ENCODE data around the gene CCDC9B. TPM values are rescaled to one million over a fixed set of nuclear protein-coding genes. Genes with fewer than 3 reads are reported as not detected.

The CCDC9B gene
- polyA plus RNA-seq, 2 donors, result 21.1 to 58.1 TPM

DNA sequence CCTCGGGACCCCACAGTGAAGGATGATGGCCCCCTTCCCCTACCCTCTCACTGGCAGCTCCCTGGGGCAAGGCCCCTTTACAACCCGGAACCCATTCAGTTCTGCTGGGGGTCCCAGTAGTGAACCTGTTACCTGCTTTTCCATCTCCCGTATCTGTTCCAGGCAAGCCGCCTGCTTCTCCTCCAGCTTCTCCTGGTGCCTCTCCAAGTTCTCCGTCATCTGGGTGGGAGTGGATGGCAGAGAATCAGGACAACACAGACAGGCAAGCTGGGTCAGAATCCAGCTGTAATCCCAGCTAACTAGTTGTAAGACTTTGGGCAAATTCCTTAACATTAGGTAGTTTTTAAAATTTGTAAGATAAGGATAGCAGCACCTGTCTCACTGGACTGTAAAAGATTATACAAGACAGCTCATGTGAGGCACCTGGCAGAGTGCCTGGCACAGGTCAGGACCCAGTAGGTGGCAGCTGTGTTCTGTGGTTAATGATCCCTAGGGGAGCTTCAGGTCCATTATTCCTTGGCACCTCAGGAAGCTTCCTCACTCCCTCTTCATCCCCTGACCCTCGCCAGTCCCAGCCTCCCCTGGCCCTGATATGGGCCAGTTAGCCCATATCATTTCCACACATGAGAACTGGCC lies 51.5 kb downstream of the CCDC9B start:
- peaks cover 0 to 3% of the 10 kb centered on the region in 2 donors for H3K4me1 ChIP-seq (ENCODE audit: control insufficient read depth in 2 of 2, insufficient read depth in 2 of 2, low read length in 1 of 2)
- no peak overlapping the region for H3K4me3 ChIP-seq (ENCODE audit: low read depth in 1 of 2, low read length in 2 of 2)
- no peak overlapping the region for H3K27ac ChIP-seq (ENCODE audit: low read depth in 2 of 2, low read length in 1 of 2)
- H3K36me3 ChIP-seq (ENCODE audit: control insufficient read depth in 2 of 2, insufficient read depth in 2 of 2, low read length in 1 of 2), result no peaks in the 10 kb centered on the region
- WGBS, 2 donors, result 61 to 69% methylated on average over 6 of the region's 6 CpGs
- no peaks in the 10 kb centered on the region for H3K27me3 ChIP-seq (ENCODE audit: control insufficient read depth in 1 of 2, insufficient read depth in 2 of 2, low read length in 2 of 2)
- no peaks in the 10 kb centered on the region for H3K9me3 ChIP-seq (ENCODE audit: control insufficient read depth in 2 of 2, insufficient read depth in 1 of 2, low read depth in 1 of 2, low read length in 1 of 2)

DNA sequence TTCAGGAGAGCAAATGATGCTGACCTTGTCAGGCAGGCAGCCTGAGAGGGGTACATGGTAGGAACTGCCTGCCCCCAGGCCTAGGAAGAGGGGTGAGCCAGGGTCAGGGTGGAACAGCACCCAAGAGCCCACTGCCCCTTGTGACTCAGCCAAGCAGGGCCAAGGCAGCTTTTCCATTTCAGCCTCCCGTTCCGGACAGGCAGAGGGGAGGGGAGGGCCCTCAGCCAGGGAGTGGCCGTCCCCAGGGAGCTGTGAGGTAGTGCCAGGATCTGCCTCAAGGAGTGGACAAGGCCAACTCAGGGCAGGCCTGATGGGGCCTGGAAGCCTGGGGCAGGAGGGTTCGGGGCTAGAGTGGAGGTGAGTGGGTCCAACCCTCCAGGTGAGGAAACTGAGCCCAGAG lies 52.8 kb downstream of the CCDC9B start:
- Histone ChIP-seq H3K4me3 (ENCODE audit: low read depth in 1 of 2, low read length in 2 of 2) (no peak overlapping the region), H3K9me3 (ENCODE audit: control insufficient read depth in 2 of 2, insufficient read depth in 1 of 2, low read depth in 1 of 2, low read length in 1 of 2) (no peaks in the 10 kb centered on the region), H3K4me1 (ENCODE audit: control insufficient read depth in 2 of 2, insufficient read depth in 2 of 2, low read length in 1 of 2) (peaks cover 0 to 5% of the 10 kb centered on the region in 2 donors), H3K27me3 (ENCODE audit: control insufficient read depth in 1 of 2, insufficient read depth in 2 of 2, low read length in 2 of 2) (peaks cover 0 to 7% of the 10 kb centered on the region in 2 donors), H3K27ac (ENCODE audit: low read depth in 2 of 2, low read length in 1 of 2) (no peak overlapping the region), H3K36me3 (ENCODE audit: control insufficient read depth in 2 of 2, insufficient read depth in 2 of 2, low read length in 1 of 2) (no peaks in the 10 kb centered on the region)
- WGBS, 2 donors, result 81 to 85% methylated on average over 4 of the region's 4 CpGs

DNA sequence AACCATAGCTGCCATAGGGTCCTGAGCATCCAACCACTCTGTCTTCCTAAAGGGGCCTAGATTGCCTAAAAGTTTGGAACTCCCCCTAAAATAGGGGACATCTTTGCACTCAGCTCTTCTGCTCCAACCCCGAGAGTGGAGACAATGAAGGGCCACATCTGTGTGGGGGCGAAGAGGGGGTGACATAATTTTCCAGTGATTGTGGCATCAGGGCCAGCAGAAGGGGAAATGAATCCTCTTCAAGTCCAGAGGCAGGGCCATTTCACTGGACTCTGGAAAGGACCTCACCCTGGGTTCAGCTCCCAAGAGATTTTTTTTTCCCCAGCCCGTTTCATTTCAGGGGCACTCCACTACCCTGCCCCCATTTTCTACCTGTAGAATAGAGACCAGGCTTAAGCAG lies 53.2 kb downstream of the CCDC9B start:
- H3K4me1 ChIP-seq (ENCODE audit: control insufficient read depth in 2 of 2, insufficient read depth in 2 of 2, low read length in 1 of 2), result peaks cover 0 to 9% of the 10 kb centered on the region in 2 donors
- 89 to 92% methylated on average over 3 of the region's 3 CpGs for WGBS, 2 donors
- H3K27me3 ChIP-seq (ENCODE audit: control insufficient read depth in 1 of 2, insufficient read depth in 2 of 2, low read length in 2 of 2), result peaks cover 0 to 7% of the 10 kb centered on the region in 2 donors
- no peak overlapping the region for H3K4me3 ChIP-seq (ENCODE audit: low read depth in 1 of 2, low read length in 2 of 2)
- H3K9me3 ChIP-seq (ENCODE audit: control insufficient read depth in 2 of 2, insufficient read depth in 1 of 2, low read depth in 1 of 2, low read length in 1 of 2), result no peaks in the 10 kb centered on the region
- H3K36me3 ChIP-seq (ENCODE audit: control insufficient read depth in 2 of 2, insufficient read depth in 2 of 2, low read length in 1 of 2), result no peaks in the 10 kb centered on the region
- no peak overlapping the region for H3K27ac ChIP-seq (ENCODE audit: low read depth in 2 of 2, low read length in 1 of 2)

DNA sequence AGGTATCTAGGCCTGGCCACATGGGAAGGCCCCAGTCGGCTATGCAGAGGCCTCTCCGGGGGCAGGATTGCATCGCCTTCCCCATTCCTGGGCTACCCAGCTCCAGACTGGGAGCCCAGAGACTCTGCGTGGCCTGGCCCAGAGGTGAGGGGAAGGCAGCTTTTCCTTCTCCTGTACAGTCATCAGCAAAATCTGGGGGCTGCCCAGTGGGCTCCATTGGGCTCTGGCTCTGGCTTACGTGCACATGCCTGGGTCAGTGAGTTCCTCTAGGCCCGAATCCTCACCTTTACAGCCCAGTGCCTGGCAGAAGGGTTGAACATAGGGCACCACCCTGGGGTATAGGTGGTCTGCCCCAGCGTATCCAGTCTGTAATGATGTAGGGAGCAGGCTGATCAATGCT lies 53.9 kb downstream of the CCDC9B start:
- H3K27me3 ChIP-seq (ENCODE audit: control insufficient read depth in 1 of 2, insufficient read depth in 2 of 2, low read length in 2 of 2), result peaks cover 0 to 7% of the 10 kb centered on the region in 2 donors
- H3K4me3 ChIP-seq (ENCODE audit: low read depth in 1 of 2, low read length in 2 of 2), result no peak overlapping the region
- no peak overlapping the region for H3K27ac ChIP-seq (ENCODE audit: low read depth in 2 of 2, low read length in 1 of 2)
- peaks cover 5 to 15% of the 10 kb centered on the region in 2 donors for H3K4me1 ChIP-seq (ENCODE audit: control insufficient read depth in 2 of 2, insufficient read depth in 2 of 2, low read length in 1 of 2)
- WGBS, 2 donors, result 81 to 84% methylated on average over 7 of the region's 7 CpGs
- H3K36me3 ChIP-seq (ENCODE audit: control insufficient read depth in 2 of 2, insufficient read depth in 2 of 2, low read length in 1 of 2), result no peaks in the 10 kb centered on the region
- H3K9me3 ChIP-seq (ENCODE audit: control insufficient read depth in 2 of 2, insufficient read depth in 1 of 2, low read depth in 1 of 2, low read length in 1 of 2), result no peaks in the 10 kb centered on the region

DNA sequence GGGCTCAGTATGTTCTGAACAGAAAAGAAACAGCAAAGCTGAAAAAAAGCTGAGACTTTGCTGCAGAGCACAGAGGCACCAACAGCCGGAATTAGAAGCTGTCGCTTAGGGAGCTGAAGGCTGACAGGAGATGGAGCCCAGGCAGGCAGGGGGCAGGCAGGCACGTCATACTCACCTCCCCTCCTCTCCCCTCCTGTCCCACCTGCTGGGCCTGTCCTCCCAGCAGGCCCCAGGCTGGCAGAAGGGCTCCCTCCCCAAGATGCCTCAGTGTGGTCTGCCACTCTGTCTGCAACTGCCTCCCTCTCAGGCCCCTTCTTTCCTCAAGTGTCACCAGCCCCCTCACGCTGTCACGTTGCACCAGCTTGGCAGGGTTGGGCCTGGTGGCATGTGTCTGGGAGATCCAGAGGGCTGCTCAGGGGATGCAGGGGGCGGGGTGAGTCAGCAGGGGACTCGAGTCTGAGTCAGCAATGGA lies 54.6 kb downstream of the CCDC9B start:
- Histone ChIP-seq H3K4me1 (ENCODE audit: control insufficient read depth in 2 of 2, insufficient read depth in 2 of 2, low read length in 1 of 2) (peaks cover 10 to 19% of the 10 kb centered on the region in 2 donors), H3K27me3 (ENCODE audit: control insufficient read depth in 1 of 2, insufficient read depth in 2 of 2, low read length in 2 of 2) (peaks cover 0 to 9% of the 10 kb centered on the region in 2 donors)

DNA sequence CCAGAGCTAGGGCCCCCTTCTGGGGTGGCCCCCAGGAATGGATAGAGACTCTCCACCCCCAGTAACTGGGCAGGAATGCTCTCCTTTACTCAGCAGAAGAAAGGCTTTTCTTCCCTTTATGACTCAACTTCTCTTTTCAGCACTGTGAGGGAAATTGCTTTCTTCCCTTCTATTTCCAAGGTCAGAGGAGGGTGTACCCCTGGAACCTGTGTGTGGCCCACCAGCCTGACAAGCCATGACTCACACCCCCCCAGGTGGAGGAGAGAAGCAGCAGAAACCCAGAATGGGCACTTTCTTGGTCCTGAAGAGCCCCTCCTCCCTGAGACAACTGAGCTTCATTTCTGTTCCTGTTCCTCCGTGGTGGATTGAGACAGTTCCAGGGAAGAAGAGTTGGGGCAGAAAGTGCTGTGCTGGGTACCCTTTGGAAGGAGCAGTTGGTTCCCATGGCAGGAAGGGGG lies 55.2 kb downstream of the CCDC9B start:
- H3K9me3 ChIP-seq (ENCODE audit: control insufficient read depth in 2 of 2, insufficient read depth in 1 of 2, low read depth in 1 of 2, low read length in 1 of 2), result no peaks in the 10 kb centered on the region
- H3K4me3 ChIP-seq (ENCODE audit: low read depth in 1 of 2, low read length in 2 of 2), result no peak overlapping the region
- WGBS, 2 donors, result 35% methylated on average over 1 of the region's 1 CpG
- no peak overlapping the region for H3K27ac ChIP-seq (ENCODE audit: low read depth in 2 of 2, low read length in 1 of 2)
- H3K4me1 ChIP-seq (ENCODE audit: control insufficient read depth in 2 of 2, insufficient read depth in 2 of 2, low read length in 1 of 2), result peaks cover 10 to 17% of the 10 kb centered on the region in 2 donors
- H3K36me3 ChIP-seq (ENCODE audit: control insufficient read depth in 2 of 2, insufficient read depth in 2 of 2, low read length in 1 of 2), result no peaks in the 10 kb centered on the region
- peaks cover 2 to 9% of the 10 kb centered on the region in 2 donors for H3K27me3 ChIP-seq (ENCODE audit: control insufficient read depth in 1 of 2, insufficient read depth in 2 of 2, low read length in 2 of 2)

More for the DNA sequence above, 54.6 kb downstream of the CCDC9B start:
- WGBS, 2 donors, result 87 to 88% methylated on average over 7 of the region's 7 CpGs
- H3K4me3 ChIP-seq (ENCODE audit: low read depth in 1 of 2, low read length in 2 of 2), result no peak overlapping the region
- no peaks in the 10 kb centered on the region for H3K36me3 ChIP-seq (ENCODE audit: control insufficient read depth in 2 of 2, insufficient read depth in 2 of 2, low read length in 1 of 2)
- H3K9me3 ChIP-seq (ENCODE audit: control insufficient read depth in 2 of 2, insufficient read depth in 1 of 2, low read depth in 1 of 2, low read length in 1 of 2), result no peaks in the 10 kb centered on the region
- H3K27ac ChIP-seq (ENCODE audit: low read depth in 2 of 2, low read length in 1 of 2), result no peak overlapping the region

DNA sequence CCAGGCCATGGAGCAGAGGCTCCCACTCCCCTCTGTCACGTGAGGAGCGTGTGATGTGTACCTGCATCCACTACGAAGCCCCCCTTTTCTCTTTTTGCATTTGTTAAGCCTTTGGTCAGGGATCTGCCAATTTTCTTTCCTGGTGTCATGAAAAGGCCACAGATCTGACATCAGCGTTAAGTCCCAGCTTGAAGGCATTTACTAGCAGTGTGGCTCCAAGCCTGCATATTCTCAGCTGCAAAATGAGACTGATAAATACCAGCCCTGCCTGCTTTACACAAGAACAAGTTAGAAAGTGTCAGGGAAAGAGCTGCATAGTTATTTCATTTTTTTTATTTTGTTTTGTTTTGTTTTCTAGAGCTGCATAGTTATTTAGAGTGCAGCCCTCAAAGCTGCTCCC lies 55.6 kb downstream of the CCDC9B start:
- peaks cover 2 to 11% of the 10 kb centered on the region in 2 donors for H3K27me3 ChIP-seq (ENCODE audit: control insufficient read depth in 1 of 2, insufficient read depth in 2 of 2, low read length in 2 of 2)
- WGBS, 2 donors, result 61 to 71% methylated on average over 4 of the region's 4 CpGs
- no peaks in the 10 kb centered on the region for H3K9me3 ChIP-seq (ENCODE audit: control insufficient read depth in 2 of 2, insufficient read depth in 1 of 2, low read depth in 1 of 2, low read length in 1 of 2)
- no peak overlapping the region for H3K4me3 ChIP-seq (ENCODE audit: low read depth in 1 of 2, low read length in 2 of 2)
- H3K36me3 ChIP-seq (ENCODE audit: control insufficient read depth in 2 of 2, insufficient read depth in 2 of 2, low read length in 1 of 2), result no peaks in the 10 kb centered on the region
- peaks cover 10 to 17% of the 10 kb centered on the region in 2 donors for H3K4me1 ChIP-seq (ENCODE audit: control insufficient read depth in 2 of 2, insufficient read depth in 2 of 2, low read length in 1 of 2)
- no peak overlapping the region for H3K27ac ChIP-seq (ENCODE audit: low read depth in 2 of 2, low read length in 1 of 2)

DNA sequence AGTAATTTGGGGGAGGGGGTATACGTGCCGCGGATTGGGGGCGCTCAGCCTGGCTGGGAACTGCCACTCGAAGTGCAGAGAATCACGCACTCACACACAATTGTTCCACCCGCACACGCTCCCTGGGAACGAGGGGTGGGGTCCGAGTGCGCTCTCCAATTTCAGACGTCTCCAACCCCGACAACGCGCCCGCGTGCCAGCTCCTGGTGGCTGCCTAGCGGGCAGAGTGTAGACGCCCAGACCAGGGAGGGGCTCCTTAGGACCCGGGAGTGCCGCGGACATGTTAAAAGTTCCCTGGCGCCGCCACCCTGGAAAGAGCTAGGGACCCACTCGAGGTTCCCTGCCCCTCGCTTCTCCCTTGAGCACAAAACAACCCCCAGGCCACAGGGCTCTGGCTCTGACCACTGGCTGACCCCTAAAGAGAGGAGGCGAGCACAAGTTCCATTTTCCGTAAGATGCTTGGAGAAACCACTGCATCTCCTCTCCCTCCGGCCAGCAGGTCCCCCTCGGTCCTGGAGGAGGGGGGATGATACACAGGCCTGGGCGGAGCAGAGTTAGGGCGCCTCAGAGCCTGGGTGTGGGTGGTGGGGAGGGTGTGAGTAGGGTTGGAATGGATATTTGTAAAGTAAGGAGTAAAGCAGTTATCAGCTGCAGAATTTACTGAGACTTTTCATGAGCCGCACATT lies 57.0 kb downstream of the CCDC9B start:
- Histone ChIP-seq H3K9me3 (ENCODE audit: control insufficient read depth in 2 of 2, insufficient read depth in 1 of 2, low read depth in 1 of 2, low read length in 1 of 2) (no peaks in the 10 kb centered on the region), H3K27me3 (ENCODE audit: control insufficient read depth in 1 of 2, insufficient read depth in 2 of 2, low read length in 2 of 2) (peaks cover 2 to 11% of the 10 kb centered on the region in 2 donors), H3K4me3 (ENCODE audit: low read depth in 1 of 2, low read length in 2 of 2) (no peak overlapping the region), H3K36me3 (ENCODE audit: control insufficient read depth in 2 of 2, insufficient read depth in 2 of 2, low read length in 1 of 2) (no peaks in the 10 kb centered on the region), H3K27ac (ENCODE audit: low read depth in 2 of 2, low read length in 1 of 2) (no peak overlapping the region), H3K4me1 (ENCODE audit: control insufficient read depth in 2 of 2, insufficient read depth in 2 of 2, low read length in 1 of 2) (peaks cover 13 to 21% of the 10 kb centered on the region in 2 donors)
- 29 to 31% methylated on average over 33 of the region's 33 CpGs for WGBS, 2 donors

DNA sequence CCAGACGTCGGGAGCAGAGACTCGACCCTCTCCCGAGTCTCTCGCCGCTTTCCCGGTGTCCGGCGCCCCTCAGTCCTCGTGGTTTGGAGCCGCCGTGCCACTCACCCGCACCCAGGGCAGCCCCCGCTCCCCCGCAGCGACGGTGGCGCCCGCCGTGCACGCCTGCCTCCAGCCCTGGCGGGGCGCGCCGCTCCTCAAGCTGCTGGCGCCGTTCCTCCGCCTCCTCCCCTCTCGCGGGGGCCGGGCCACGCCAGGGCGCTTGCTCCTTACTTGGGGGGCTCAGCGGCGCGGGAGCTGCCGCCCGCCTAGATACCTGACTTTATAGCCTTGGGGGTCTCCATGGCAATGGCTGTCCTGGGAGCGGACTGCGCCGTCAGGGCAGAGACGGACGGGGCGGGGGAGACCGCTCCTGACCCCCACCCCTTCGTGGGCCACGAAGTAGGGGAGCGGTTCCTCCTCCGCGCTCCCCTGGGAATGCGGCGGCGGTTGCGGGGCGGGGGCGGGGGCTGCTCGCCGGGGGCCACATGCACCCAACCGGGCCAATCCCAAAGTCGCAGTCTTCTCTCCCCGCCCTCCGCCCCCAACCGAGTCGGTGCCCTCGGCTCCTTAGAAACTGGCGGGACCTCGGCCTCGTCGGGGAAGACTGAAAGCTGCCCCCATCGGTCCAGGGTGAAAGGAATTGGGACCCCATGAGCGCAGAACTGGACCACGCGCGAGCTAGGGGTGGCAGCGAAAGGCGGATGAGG lies 57.7 kb downstream of the CCDC9B start, which contains the start of gene ANKRD63:
ANKRD63 (minus strand) TSS at position 196 of the 746 bp plus-strand sequence. CDS start 478 bp downstream, outside the sequence.
- Histone ChIP-seq H3K4me3 (ENCODE audit: low read depth in 1 of 2, low read length in 2 of 2) (peak within 1 kb of the TSS; percentile 38 to 43), H3K36me3 (ENCODE audit: control insufficient read depth in 2 of 2, insufficient read depth in 2 of 2, low read length in 1 of 2) (no peaks in the 10 kb centered on the region), H3K9me3 (ENCODE audit: control insufficient read depth in 2 of 2, insufficient read depth in 1 of 2, low read depth in 1 of 2, low read length in 1 of 2) (no peaks in the 10 kb centered on the region), H3K27ac (ENCODE audit: low read depth in 2 of 2, low read length in 1 of 2) (no peak within 1 kb of the TSS), H3K27me3 (ENCODE audit: control insufficient read depth in 1 of 2, insufficient read depth in 2 of 2, low read length in 2 of 2) (peaks cover 2 to 11% of the 10 kb centered on the region in 2 donors), H3K4me1 (ENCODE audit: control insufficient read depth in 2 of 2, insufficient read depth in 2 of 2, low read length in 1 of 2) (peaks cover 13 to 21% of the 10 kb centered on the region in 2 donors)
- 2 to 3% methylated on average over 73 to 76 of the region's 76 CpGs for WGBS, 2 donors
